Measurements from ENCODE around the gene OR8B12.

The OR8B12 gene, protein sequence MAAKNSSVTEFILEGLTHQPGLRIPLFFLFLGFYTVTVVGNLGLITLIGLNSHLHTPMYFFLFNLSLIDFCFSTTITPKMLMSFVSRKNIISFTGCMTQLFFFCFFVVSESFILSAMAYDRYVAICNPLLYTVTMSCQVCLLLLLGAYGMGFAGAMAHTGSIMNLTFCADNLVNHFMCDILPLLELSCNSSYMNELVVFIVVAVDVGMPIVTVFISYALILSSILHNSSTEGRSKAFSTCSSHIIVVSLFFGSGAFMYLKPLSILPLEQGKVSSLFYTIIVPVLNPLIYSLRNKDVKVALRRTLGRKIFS

DNA sequence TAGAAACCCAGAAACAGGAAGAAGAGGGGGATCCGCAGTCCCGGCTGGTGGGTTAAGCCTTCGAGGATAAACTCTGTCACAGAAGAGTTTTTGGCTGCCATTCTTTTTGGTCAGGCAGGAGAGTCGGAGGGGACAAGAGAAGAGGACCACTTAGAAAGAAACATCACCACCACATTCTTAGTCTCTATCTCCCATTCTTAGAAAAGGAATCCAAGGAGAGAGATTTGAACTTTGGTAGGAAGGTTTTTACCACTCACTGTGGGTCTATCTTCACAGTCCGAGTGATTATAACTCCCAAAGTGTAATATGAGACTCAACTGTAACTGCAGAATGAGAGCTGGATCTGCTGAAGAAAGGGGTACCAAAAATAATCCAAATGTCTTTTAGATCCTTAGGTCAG lies at the start of gene OR8B12:
Gene OR8B12 (minus strand): TSS at position 101 of the 400 bp plus-strand sequence. CDS start 0 bp downstream, at position 101.
- DNase-seq, result no peak

GRCh38 chr11:124592627-124593026 lies 49.2 kb upstream of the OR8B12 start:
- DNase-seq, result no peak

DNA sequence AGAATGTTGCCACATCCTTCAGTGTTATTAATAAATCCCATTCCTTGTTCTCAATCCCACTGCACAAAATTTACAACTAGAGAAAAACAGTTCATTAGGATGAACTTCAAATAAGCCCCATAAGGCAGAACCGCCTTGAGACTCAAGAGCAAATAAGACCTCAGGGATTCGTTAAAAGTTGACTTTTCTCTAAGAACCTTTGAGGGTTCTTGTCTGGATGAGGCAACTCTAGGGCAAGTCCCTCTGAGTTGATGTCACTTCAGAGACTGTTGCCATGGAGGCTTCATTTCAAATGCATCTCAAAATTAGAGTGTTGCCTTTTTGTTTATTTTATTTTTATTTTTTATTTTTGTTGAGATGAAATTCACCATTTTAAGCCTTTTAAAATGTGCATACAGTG lies 48.0 kb upstream of the OR8B12 start:
- no peak for DNase-seq

DNA sequence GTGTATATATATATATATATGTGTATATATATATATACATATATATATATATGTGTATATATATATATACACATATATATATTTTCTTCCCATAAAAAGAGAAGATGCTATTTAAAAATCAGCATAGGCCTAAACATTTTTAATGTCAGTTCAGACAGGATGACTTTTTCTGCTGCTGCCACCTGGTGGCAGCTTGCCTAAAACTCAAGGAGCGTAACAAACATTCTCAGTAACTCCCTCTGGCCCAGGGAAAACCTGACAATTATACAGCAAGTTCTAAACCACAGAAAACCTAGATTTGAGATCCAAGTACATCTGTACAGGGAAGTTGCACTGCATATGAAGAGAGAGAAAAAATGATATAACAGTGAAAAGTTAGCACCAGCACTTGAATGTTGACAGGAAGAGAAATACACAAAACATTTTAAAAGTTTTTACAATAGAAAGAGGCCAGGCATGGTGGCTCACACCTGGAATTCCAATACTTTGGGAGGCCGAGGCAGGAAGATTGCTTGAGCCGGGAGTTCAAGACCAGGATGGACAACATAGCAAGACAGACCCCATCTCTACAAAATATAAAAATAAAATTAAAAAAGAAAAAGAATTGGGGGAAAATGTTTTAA lies 42.9 kb upstream of the OR8B12 start:
- peak; percentile 57 for DNase-seq

DNA sequence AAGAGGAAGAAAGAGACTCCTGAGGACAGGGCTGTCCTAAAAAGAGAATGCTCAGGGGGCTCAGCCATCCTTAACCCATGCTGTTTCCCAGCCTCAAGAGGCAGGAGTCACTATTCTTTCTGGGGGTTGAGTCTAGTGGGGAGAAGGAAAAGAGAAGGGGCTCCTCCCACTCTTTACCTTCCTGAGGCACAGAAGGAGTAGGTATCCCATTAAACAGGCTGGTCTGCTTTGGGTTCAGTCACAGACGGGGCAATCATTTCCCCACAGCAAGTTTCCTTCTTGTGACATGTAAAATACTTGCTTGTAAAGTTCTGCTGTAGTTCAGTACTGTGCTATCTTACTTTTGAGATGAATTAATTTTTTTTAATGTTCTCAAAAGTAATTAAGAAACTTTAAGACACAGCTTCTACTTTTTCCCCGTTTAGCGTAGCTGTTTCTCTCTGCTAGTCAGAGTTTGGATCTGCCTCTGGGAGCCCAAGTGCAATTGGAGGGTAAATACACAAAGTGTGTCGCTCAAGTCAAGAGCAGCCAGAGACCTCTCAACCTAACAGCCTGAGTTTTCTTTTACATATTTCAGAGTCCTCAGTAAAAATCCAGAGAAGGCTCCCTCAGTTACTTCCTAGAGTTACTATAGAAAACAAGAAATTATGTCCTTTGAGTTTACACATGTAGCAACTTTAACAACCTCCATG lies 41.4 kb upstream of the OR8B12 start:
- no peak for DNase-seq

- DNase-seq, result no peak
These were observed 40.3 kb upstream of the OR8B12 start for GRCh38 chr11:124583781-124584180.

DNA sequence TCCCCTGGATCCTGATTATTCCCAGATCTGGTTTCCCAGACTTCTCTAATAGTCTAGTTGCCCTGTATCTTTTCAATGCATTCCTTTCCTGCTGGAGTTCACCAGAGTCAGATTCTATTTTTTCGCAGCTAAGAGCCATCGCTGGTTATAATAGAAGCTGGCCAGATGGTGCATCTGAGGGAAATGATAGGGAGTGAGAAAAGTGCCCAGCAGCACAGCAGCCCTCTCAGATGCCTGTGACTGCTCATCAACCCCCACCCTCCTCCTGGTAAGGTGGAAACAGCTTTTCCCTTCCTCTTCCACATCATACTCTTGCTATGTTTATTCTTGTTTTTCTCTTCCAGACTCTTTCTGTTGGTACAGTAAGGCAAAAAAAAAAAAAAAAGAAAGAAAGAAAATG lies 39.1 kb upstream of the OR8B12 start:
- no peak for DNase-seq

- no peak for DNase-seq
These were observed 38.4 kb upstream of the OR8B12 start for GRCh38 chr11:124581817-124582216.

GRCh38 chr11:124578761-124579160 lies 35.3 kb upstream of the OR8B12 start:
- no peak for DNase-seq

- DNase-seq, result no peak
These were observed 34.4 kb upstream of the OR8B12 start for GRCh38 chr11:124577716-124578427.

- DNase-seq, result no peak
These were observed 26.7 kb upstream of the OR8B12 start for GRCh38 chr11:124570160-124570559.

- no peak for DNase-seq
These were observed 26.2 kb upstream of the OR8B12 start, which contains the start of gene OR8A1 for GRCh38 chr11:124569697-124570096. Gene OR8A1 (plus strand): TSS chr11:124569997. CDS start chr11:124570120, 123 bp downstream.

DNA sequence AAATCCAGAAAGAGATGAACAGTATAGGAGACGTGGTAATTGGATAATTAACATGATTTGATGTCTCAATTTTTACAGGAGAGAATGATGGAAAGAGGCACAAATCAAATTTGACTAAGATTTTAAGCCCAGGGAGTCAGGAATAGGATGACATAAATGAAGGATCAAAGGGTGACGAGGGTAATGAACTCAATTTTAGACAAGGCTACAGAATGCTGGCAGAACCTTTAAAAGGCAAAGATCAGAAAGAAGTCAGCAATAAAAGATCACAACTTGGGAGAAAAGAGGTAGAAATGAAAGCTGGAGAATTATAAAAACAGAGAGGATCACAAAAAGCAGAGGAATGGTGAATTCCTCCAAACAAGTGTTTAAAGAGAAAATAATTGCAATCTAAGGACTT lies 13.4 kb upstream of the OR8B12 start:
- DNase-seq, result no peak

- no peak for DNase-seq
These were observed 8.5 kb upstream of the OR8B12 start for GRCh38 chr11:124551987-124552386.

DNA sequence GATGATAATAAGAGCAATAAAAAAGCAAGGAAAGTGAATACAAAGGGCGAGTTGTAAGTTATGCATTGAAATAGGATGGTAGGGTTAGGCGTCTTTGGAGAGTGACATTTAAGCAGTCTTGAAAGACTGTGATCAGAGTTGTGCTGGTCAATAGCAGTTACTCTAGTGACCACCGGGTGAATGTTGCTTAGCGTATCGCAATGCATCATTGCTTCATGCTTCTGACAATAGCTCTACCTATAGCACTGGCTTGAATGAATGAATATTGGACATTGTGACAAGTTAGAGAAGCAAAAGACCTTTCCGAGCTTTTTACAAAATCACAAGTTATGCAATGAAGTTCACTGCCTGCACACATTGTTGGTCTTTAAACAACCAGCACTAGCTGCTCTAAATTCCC lies 7.7 kb upstream of the OR8B12 start:
- no peak for DNase-seq

- no peak for DNase-seq
These were observed 309 bp downstream of the OR8B12 start for GRCh38 chr11:124543145-124543544.

DNA sequence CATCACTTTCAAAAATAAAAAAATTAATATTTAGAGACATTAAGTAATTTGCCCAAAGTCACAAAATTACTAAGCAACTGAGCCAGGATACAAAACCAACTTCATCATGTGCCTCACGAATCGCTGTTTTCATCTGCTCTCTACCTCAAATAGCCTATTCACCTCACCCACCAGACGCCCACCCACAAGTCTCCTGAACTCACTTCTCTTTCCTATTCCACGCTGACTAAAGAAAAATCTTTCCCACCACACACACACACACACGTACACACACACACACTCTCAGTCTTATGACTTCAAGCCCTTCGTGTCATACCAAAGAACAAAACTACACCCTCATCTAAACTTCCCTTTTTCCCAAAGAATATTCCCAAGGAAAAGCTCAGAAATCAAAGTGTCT lies 2.2 kb downstream of the OR8B12 start:
- DNase-seq, result no peak

GRCh38 chr11:124538019-124538418 lies 5.4 kb downstream of the OR8B12 start:
- DNase-seq, result no peak

DNA sequence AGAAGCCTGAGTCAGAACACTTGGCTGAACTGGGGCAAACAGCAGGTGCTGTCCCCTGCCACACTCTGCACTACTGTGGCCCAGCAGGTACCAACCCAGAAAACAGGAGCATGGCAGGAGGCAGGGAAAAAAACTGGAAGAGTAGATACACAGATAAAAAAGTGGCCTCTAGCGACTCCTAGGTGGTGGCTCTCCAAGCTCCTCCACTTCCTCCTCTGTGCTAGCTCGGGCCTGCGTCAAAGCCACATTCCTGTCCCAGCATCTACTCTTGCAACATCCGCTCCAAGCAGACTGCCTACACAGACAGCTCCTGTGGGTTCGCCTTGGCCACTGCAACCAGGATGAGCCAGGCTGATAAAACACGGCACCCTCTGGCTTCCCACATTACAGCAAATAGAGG lies 6.9 kb downstream of the OR8B12 start:
- no peak for DNase-seq

DNA sequence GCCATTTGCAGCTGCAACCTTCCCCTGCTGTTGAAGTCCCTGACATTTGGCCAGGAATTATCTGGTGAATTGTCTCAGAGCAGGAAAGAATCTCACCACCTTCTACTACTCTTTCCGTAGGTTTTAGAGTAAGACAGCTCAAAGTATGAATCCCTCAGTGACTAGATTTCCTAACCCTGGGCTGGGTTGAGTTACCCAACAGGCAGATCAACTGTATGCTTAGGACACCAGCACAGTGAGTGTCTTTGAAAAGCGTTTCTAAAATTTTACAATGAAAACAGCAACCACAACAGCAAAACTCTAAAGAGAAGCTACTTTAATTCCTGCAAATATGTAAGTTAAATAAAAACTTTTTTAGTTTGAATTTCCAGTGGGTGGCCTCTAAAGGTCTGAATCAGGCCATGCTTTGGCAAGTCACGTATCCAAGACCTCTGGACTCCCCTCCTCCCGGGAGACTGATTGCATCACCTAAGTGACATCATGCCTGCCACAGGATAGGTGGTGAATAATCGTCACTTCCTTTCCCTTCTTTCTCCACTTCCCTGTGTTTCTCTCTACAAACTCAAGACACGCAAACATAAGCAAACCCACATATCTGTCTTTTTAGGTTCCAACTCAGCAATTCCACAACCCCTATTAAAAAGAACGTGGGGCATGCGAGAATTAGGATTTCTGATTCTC lies 7.8 kb downstream of the OR8B12 start:
- no peak for DNase-seq

DNA sequence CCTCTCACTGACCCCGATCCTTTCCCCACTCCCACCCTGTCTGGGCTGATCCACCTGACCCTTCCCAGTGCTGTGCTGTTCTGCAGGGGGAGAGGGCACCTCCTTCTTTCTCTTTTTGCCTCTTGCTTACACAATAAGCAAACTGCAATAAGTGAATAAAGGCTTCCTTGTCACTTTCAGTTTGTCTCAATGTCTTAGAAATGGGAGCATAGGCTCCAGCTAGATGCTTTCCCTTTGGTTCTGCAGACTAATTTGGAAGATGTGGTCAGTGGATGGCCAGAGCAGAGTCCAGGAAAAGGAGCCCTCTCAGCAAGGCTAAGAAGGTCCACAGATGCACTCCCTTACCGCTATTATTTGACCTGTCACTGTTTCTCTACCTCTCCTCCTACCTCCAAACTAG lies 9.4 kb downstream of the OR8B12 start:
- no peak for DNase-seq

DNA sequence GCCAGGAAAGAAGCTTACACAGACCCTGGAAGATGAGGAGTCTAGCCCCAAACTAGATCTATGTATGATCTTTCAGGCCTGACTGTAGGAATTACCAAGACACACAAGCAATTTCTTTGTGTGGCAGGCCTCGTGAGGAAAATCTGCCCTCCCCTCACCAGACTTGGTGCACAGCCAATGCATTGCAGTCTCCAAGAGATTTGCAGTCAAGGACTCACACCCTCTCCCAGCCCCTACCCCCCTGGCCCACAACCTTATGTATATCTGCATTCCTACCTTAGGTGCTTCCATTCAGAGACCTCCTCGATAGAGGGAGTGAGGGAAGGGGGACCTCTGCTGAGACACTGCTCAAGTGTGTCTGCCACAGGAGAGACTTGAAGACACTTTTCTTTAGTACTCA lies 9.8 kb downstream of the OR8B12 start:
- no peak for DNase-seq

DNA sequence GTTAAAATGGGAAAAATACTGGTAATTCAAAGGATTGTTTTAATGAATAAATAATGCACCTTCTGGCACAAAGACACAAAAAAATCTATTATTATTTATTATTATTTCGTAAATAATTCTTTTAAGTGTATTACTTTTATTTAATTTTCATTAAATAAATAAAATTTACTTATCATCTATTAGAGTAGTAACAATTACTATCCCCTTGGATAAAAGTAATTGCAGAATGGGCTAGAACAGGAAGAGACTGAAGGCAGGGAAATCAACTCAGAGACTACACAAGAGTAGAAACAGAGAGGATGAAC lies 23.0 kb downstream of the OR8B12 start:
- no peak for DNase-seq
